ENCODE results near the gene EPB41L5.

GRCh38 chr2:120100627-120101026 is 87.8 kb downstream of the EPB41L5 start:
- TF ChIP-seq, protein P1, sequence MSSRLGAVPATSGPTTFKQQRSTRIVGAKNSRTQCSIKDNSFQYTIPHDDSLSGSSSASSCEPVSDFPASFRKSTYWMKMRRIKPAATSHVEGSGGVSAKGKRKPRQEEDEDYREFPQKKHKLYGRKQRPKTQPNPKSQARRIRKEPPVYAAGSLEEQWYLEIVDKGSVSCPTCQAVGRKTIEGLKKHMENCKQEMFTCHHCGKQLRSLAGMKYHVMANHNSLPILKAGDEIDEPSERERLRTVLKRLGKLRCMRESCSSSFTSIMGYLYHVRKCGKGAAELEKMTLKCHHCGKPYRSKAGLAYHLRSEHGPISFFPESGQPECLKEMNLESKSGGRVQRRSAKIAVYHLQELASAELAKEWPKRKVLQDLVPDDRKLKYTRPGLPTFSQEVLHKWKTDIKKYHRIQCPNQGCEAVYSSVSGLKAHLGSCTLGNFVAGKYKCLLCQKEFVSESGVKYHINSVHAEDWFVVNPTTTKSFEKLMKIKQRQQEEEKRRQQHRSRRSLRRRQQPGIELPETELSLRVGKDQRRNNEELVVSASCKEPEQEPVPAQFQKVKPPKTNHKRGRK (CRISPR knock-in tag; IDR thresholded peaks at IDR 0.05; ENCODE audit: borderline replicate concordance) = no peak
- no peak for TF ChIP-seq ZBTB21 (CRISPR knock-in tag; IDR thresholded peaks at IDR 0.05; ENCODE audit: borderline replicate concordance)
- TF ChIP-seq, protein P2, sequence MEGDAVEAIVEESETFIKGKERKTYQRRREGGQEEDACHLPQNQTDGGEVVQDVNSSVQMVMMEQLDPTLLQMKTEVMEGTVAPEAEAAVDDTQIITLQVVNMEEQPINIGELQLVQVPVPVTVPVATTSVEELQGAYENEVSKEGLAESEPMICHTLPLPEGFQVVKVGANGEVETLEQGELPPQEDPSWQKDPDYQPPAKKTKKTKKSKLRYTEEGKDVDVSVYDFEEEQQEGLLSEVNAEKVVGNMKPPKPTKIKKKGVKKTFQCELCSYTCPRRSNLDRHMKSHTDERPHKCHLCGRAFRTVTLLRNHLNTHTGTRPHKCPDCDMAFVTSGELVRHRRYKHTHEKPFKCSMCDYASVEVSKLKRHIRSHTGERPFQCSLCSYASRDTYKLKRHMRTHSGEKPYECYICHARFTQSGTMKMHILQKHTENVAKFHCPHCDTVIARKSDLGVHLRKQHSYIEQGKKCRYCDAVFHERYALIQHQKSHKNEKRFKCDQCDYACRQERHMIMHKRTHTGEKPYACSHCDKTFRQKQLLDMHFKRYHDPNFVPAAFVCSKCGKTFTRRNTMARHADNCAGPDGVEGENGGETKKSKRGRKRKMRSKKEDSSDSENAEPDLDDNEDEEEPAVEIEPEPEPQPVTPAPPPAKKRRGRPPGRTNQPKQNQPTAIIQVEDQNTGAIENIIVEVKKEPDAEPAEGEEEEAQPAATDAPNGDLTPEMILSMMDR (IDR thresholded peaks at IDR 0.05) = no peak
- TF ChIP-seq TCF7 (CRISPR knock-in tag; IDR thresholded peaks at IDR 0.05; ENCODE audit: low read depth) = no peak
- TF ChIP-seq CREM (CRISPR knock-in tag; IDR thresholded peaks at IDR 0.05) = no peak
- TF ChIP-seq, protein P3, sequence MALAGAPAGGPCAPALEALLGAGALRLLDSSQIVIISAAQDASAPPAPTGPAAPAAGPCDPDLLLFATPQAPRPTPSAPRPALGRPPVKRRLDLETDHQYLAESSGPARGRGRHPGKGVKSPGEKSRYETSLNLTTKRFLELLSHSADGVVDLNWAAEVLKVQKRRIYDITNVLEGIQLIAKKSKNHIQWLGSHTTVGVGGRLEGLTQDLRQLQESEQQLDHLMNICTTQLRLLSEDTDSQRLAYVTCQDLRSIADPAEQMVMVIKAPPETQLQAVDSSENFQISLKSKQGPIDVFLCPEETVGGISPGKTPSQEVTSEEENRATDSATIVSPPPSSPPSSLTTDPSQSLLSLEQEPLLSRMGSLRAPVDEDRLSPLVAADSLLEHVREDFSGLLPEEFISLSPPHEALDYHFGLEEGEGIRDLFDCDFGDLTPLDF (CRISPR knock-in tag; IDR thresholded peaks at IDR 0.05) = no peak
- TF ChIP-seq, protein P4, sequence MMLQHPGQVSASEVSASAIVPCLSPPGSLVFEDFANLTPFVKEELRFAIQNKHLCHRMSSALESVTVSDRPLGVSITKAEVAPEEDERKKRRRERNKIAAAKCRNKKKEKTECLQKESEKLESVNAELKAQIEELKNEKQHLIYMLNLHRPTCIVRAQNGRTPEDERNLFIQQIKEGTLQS (CRISPR knock-in tag; conservative IDR thresholded peaks at IDR 0.05) = no peak
- TF ChIP-seq ATF1 (CRISPR knock-in tag; IDR thresholded peaks at IDR 0.05) = no peak
- no peak for TF ChIP-seq USF2 (CRISPR knock-in tag; IDR thresholded peaks at IDR 0.05)
- no peak for TF ChIP-seq ZNF416 (CRISPR knock-in tag; IDR thresholded peaks at IDR 0.05)
- TF ChIP-seq, protein P5, sequence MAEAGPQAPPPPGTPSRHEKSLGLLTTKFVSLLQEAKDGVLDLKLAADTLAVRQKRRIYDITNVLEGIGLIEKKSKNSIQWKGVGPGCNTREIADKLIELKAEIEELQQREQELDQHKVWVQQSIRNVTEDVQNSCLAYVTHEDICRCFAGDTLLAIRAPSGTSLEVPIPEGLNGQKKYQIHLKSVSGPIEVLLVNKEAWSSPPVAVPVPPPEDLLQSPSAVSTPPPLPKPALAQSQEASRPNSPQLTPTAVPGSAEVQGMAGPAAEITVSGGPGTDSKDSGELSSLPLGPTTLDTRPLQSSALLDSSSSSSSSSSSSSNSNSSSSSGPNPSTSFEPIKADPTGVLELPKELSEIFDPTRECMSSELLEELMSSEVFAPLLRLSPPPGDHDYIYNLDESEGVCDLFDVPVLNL (CRISPR knock-in tag; IDR thresholded peaks at IDR 0.05; ENCODE audit: borderline replicate concordance, low read depth) = no peak
- TF ChIP-seq ZNF317 (CRISPR knock-in tag; IDR thresholded peaks at IDR 0.05; ENCODE audit: borderline replicate concordance, low read depth) = no peak
- no peak for TF ChIP-seq JUN (CRISPR knock-in tag; IDR thresholded peaks at IDR 0.05)
- TF ChIP-seq NR2C2 (CRISPR knock-in tag; IDR thresholded peaks at IDR 0.05) = no peak
